ENCODE data around the gene FAM83F. TPM values are rescaled to one million over a fixed set of nuclear protein-coding genes. Genes with fewer than 3 reads are reported as not detected.

FAM83F gene
- total RNA-seq, 1 experiment from 2014 or later, result 43.1 TPM

- Mint-ChIP-seq H3K4me1 (peaks cover 23% of the 10 kb centered on the region), H3K4me3 (no peak overlapping the region), H3K27me3 (ENCODE audit: low read depth) (peaks cover 6% of the 10 kb centered on the region; the same call in 1 of the 2 replicates), H3K27ac (no peak overlapping the region), H3K9me3 (no peaks in the 10 kb centered on the region), H3K36me3 (no peaks in the 10 kb centered on the region)
- ChIA-PET POLR2A (no interaction called here), CTCF (interaction anchor here (1.2 to 2.3 kb wide), 5 partner anchors 9 to 418 kb away, joined by 4 to 38 read pairs (median 9); no protein-coding TSS in a partner anchor)
- no peak for TF ChIP-seq FOXK1 (CRISPR knock-in tag; IDR thresholded peaks at IDR 0.05)
- TF ChIP-seq FOXP1 (CRISPR knock-in tag; IDR thresholded peaks at IDR 0.05; ENCODE audit: borderline replicate concordance), result no peak
- ATAC-seq (no peak), DNase-seq (ENCODE audit: low spot score) (no peak)
Observed at GRCh38 chr22:39952347-39952746, 42.4 kb upstream of the FAM83F start.

DNA sequence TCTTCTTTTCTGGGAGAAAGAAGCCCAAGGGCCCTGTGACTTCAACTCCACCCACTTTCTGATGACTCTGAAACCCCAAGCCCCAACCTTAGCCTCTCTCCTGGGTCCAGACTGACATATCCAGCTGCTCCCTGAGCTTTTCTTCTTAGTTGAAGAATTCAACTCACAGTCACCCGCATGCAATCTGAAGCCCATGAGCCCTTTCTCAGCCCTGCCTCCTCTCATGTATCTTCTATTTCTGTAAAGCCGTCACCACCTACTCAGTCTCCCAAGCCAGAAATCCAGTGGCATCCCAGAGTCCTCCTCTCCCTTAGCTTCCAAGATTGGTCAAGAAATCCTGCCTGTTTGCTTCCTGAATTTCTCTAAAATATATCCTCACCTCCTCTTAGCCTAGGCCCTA, 41.7 kb upstream of the FAM83F start:
- no peak for TF ChIP-seq PRRX2 (CRISPR knock-in tag; IDR thresholded peaks at IDR 0.05)
- TF ChIP-seq FOXJ3 (CRISPR knock-in tag; IDR thresholded peaks at IDR 0.05; ENCODE audit: borderline replicate concordance), result no peak
- no peak for TF ChIP-seq RELA (CRISPR knock-in tag; IDR thresholded peaks at IDR 0.05; ENCODE audit: borderline replicate concordance)
- TF ChIP-seq SOX15 (CRISPR knock-in tag; IDR thresholded peaks at IDR 0.05), result no peak
- TF ChIP-seq CREM (CRISPR knock-in tag; IDR thresholded peaks at IDR 0.05), result no peak
- TF ChIP-seq GTF2I (CRISPR knock-in tag; conservative IDR thresholded peaks at IDR 0.05), result no peak
- no peak for TF ChIP-seq JAZF1 (CRISPR knock-in tag; IDR thresholded peaks at IDR 0.05)
- no peak for TF ChIP-seq OVOL2 (CRISPR knock-in tag; IDR thresholded peaks at IDR 0.05; ENCODE audit: borderline replicate concordance)
- TF ChIP-seq, protein P1, sequence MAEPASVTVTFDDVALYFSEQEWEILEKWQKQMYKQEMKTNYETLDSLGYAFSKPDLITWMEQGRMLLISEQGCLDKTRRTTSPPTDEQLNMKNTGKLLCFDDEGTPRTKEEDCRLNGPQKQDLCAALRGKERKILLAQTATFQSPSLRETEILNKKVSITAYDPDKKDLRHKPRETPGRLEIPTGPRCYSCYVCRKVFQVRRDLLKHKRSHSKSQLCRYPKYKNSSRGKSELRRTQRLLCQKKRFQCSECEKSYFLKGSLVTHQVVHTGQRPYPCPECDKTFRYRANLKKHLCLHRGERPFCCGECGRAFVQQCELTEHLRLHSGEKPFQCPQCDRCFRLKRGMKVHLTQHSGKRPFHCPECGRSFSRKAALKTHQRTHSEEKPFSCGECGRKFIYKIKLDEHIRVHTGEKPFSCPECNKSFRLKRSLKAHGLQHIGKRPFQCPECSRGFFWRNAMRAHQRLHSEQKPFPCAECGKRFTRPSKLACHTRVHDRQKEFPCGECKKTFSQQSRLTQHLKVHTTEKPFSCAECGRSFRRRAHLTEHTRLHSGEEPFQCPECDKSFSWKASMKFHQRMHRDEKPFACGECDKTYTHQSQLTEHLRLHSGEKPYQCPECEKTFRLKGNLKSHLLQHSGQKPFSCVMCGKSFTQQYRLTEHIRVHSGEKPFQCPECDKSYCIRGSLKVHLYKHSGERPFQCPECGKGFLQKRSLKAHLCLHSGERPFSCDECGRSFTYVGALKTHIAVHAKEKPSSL (CRISPR knock-in tag; conservative IDR thresholded peaks at IDR 0.05), result no peak
- no peak for TF ChIP-seq KAT7 (CRISPR knock-in tag; IDR thresholded peaks at IDR 0.05; ENCODE audit: borderline replicate concordance)
- no peak for TF ChIP-seq TCF7 (CRISPR knock-in tag; IDR thresholded peaks at IDR 0.05; ENCODE audit: low read depth)
- no peak for TF ChIP-seq CDX4 (CRISPR knock-in tag; IDR thresholded peaks at IDR 0.05; ENCODE audit: borderline replicate concordance)
- TF ChIP-seq CBFB (CRISPR knock-in tag; IDR thresholded peaks at IDR 0.05; ENCODE audit: low read depth), result no peak
- TF ChIP-seq, protein P2, sequence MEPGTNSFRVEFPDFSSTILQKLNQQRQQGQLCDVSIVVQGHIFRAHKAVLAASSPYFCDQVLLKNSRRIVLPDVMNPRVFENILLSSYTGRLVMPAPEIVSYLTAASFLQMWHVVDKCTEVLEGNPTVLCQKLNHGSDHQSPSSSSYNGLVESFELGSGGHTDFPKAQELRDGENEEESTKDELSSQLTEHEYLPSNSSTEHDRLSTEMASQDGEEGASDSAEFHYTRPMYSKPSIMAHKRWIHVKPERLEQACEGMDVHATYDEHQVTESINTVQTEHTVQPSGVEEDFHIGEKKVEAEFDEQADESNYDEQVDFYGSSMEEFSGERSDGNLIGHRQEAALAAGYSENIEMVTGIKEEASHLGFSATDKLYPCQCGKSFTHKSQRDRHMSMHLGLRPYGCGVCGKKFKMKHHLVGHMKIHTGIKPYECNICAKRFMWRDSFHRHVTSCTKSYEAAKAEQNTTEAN (CRISPR knock-in tag; IDR thresholded peaks at IDR 0.05), result no peak
- no peak for TF ChIP-seq JUN (CRISPR knock-in tag; IDR thresholded peaks at IDR 0.05)
- no peak for TF ChIP-seq ZNF396 (CRISPR knock-in tag; IDR thresholded peaks at IDR 0.05; ENCODE audit: borderline replicate concordance)
- TF ChIP-seq, protein P3, sequence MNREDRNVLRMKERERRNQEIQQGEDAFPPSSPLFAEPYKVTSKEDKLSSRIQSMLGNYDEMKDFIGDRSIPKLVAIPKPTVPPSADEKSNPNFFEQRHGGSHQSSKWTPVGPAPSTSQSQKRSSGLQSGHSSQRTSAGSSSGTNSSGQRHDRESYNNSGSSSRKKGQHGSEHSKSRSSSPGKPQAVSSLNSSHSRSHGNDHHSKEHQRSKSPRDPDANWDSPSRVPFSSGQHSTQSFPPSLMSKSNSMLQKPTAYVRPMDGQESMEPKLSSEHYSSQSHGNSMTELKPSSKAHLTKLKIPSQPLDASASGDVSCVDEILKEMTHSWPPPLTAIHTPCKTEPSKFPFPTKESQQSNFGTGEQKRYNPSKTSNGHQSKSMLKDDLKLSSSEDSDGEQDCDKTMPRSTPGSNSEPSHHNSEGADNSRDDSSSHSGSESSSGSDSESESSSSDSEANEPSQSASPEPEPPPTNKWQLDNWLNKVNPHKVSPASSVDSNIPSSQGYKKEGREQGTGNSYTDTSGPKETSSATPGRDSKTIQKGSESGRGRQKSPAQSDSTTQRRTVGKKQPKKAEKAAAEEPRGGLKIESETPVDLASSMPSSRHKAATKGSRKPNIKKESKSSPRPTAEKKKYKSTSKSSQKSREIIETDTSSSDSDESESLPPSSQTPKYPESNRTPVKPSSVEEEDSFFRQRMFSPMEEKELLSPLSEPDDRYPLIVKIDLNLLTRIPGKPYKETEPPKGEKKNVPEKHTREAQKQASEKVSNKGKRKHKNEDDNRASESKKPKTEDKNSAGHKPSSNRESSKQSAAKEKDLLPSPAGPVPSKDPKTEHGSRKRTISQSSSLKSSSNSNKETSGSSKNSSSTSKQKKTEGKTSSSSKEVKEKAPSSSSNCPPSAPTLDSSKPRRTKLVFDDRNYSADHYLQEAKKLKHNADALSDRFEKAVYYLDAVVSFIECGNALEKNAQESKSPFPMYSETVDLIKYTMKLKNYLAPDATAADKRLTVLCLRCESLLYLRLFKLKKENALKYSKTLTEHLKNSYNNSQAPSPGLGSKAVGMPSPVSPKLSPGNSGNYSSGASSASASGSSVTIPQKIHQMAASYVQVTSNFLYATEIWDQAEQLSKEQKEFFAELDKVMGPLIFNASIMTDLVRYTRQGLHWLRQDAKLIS (CRISPR knock-in tag; IDR thresholded peaks at IDR 0.05; ENCODE audit: borderline replicate concordance), result no peak
- ATAC-seq (no peak), DNase-seq (ENCODE audit: low spot score) (no peak)
- Mint-ChIP-seq H3K36me3 (no peaks in the 10 kb centered on the region), H3K4me3 (no peak overlapping the region), H3K4me1 (peaks cover 26% of the 10 kb centered on the region), H3K27ac (no peak overlapping the region), H3K27me3 (ENCODE audit: low read depth) (peaks cover 6% of the 10 kb centered on the region; the same call in 1 of the 2 replicates), H3K9me3 (peaks cover 2% of the 10 kb centered on the region; the same call in 1 of the 2 replicates)
- ChIA-PET POLR2A (no interaction called here), CTCF (interaction anchor here (0.6 to 2.3 kb wide), 28 partner anchors 10 to 419 kb away, joined by 3 to 43 read pairs (median 5); partner anchors contain the start of gene FAM83F)

Measured in WTC11 (cell line).